Activated CD4-positive, alpha-beta T cell treated with anti-CD3 and anti-CD28 coated beads, Interleukin-2, amount 50 U/mL, for 24 hours (primary cell): ENCODE data around the gene PRR36.
A peak's percentile ranks its signal among the peaks of the same experiment; 100 is the strongest.
"Not testable (repeated sequence)": the region's sequence is repeated elsewhere in the genome, so short reads cannot be mapped to it uniquely, and the experiment has no call there.

Source experiments
- DNase-seq, 2 donors: peaks; one replicate each; pipeline ENCODE4 v3.0.0-alpha.2; 2020; ENCODE audit warnings: low read depth in 1 of 2, low spot score in 1 of 2

PRR36 gene

DNA sequence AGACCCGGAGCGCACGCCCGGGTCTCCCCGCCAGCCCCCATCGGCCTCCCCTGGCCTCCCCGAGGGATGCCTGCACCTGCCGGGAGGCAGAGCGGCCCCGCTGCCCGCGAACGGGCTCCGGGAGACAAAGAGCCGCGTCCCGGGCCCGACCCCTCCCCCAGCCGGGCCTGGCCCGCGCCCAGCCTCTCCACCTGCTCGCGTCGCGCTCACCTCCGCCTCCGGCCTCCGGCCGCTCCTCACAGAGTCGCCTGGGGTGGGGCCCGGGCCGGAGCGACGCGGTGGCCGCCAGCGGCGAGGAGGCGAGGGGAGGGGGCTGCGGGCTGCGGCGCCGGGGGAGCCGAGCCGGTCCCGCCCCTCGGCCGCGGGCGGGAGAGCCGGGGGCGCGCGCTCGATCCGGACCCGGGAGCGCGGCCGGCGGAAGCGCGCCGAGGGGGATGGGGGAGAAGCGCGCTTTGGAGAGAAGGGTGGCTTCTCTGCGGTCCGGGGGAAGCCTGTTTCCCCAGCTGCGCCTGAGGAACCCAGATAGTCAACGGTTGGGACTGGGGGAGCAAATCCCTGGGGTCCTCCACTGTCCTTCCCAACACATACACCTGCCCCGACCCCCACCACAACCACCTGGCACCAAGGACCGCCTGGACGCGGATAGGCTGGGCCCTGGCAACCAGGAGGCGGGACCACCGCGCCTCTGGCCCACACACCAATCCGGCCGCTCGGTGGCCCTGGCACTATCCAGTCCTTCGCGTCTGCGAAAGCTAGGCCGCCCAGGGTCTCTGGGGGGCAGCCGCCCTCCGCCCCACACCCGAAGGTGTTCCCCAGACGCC lies at the start of gene PRR36:
TSS of gene PRR36 (minus strand) at position 315 of the 821 bp plus-strand sequence. CDS start 701 bp downstream, outside the sequence.
- DNase-seq = no peak

DNA sequence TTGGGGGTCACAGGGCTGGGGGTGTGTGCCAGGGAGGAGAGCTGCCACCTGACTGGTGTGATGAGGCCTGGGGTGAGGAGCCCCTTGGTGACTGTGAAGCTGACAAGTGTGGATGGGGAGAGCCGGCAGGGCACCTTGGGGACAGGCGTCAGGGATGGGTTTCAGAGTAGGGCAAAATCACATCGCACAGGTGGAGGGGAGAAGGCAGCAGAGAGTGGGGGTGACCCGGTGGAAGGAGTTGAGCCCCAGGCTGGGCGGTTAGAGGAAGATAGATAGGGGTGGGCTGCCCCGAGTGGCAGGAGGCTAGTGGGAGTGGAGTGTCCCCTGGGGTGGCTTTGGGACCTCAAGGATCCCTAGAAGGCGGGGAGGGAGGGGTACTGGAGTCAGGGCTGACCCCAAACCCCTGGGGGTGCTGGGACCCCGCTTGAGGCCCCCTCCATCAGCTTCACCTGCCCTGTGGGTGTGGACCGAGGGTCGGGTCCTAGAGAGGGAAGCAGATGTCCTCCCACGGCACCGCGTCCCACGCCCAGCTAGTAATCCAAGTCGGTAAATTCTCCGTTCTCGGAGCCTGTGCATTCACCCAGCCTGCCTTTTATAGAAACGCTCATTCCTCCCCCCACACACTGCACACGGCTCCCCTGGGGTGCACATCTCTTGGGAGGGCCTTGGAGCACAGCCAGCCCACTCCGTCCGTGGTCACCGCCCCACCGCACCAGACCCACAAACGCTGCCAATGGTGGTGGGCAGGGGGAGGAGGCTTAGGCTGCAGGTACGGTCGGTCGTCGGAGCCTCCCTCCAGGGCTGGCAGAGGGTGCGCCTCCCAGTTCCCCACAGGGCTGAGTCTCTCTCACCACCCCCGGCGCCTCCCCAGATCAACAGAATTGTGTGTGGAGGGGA lies 49.4 kb upstream of the PRR36 start:
- no peak for DNase-seq

DNA sequence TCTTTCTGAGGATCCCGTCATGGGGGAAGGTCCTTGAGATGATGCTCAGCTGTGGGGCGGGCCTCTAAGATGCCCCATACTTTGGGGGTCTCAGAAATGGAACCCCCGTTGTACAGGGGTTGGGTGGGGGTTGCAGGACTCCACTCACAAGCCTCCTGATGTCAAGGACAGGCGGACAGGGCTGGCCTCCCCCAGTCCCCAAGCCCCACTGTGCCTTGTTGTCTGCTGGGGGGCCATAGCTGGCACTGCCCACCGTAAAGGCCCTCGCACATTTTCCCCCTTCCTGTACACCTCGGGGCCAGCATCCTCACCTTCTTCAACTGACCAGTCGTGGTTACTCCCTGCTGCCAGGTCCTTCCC lies 48.6 kb upstream of the PRR36 start:
- no peak for DNase-seq

DNA sequence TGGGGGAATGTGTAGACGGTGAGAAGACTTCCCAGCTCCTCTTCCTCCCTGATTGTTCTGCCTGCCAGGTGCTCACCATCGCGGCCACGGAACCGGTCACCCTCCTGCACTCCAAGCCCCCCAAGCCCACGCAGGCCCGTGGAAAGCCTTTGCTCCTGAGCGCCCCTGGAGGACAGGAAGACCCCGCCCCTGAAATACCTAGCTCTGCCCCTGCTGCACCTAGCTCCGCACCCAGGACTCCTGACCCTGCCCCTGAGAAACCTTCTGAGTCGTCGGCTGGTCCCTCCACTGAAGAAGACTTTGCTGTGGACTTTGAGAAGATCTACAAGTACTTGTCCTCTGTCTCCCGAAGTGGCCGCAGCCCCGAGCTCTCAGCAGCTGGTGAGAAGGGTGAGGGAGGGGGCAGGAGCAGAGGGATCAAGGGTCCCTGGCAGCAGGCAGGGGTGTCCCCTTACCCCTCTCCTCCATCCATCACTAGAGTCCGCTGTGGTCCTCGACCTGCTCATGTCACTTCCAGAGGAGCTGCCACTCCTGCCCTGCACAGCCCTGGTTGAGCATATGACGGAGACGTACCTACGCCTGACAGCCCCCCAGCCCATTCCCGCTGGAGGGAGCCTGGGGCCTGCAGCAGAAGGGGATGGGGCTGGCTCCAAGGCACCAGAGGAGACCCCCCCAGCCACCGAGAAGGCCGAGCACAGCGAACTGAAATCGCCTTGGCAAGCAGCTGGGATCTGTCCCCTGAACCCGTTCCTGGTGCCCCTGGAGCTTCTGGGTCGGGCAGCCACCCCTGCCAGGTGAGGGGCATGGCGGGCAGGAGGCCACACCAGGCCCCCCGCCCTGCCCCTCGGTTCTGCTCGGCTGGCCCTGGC lies 48.0 kb upstream of the PRR36 start:
- DNase-seq = no peak

DNA sequence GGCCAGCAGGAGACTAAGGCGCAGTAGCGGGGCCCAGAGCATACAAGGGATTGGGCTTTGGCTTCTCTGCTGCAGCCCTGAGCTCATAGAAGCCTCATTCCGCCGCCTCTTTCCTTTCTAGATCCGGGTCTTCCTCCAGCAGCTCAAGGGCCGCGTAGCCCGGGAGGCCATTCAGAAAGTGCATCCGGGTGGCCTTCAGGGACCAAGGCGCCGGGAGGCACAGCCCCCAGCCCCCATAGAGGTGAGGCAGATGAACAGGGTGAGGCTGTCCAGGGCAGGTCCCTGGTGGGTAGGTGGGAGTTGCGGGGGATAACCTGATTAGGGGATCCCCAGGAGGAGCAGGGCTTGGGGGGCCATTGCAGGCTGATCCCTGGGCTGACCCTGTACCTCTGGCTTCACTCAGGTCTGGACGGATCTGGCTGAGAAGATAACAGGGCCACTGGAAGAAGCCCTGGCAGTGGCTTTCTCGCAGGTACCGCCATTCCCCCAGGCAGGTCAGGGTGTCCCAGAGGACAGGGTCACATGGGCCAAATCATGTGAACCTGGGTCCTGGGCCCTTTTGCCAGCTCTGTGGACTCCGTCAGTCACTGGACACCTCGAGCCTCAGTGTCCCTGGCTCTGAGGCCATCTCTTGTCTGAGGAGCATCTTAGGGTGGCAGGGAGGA lies 47.2 kb upstream of the PRR36 start:
- no peak for DNase-seq

DNA sequence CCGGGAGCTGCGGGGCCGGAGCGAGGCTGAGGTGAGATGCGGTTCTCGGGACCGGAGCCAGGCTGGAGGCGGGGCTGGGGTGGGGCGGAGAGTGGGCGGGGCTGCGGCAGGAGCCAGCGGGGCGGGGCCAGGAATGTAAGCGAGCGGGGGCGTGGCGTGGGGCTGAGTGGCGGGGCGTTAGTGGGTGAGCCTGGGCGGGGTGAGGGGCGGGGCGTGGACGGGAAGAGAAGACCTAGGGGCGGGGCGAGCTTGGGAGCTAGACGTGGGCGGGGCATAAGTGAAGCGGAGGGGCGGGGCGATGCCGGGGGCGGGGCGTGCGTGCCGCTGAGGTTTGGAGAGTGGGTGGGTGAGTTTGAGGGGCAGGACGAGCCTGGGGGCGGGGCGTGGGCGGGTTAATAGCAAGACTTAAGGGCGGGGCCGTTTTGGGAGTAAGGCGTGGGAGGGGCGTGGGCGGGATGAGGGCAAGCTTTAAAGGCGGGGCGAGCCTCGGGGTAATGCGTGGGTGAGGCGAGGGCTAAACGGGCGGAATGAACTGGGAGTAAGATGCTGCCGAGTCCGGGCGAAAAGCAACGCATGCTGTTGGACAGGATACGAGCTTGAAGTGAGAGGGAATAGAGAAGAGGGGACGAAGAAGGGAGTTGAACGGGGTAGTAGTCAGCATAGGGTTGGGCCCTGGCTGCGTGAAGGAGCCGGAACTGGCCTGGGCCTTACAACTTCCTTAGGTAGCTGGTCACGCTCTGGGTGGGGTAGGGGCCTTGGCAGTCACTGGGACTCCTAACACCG lies 46.5 kb upstream of the PRR36 start:
- peak; percentile 97 to 99 for DNase-seq

DNA sequence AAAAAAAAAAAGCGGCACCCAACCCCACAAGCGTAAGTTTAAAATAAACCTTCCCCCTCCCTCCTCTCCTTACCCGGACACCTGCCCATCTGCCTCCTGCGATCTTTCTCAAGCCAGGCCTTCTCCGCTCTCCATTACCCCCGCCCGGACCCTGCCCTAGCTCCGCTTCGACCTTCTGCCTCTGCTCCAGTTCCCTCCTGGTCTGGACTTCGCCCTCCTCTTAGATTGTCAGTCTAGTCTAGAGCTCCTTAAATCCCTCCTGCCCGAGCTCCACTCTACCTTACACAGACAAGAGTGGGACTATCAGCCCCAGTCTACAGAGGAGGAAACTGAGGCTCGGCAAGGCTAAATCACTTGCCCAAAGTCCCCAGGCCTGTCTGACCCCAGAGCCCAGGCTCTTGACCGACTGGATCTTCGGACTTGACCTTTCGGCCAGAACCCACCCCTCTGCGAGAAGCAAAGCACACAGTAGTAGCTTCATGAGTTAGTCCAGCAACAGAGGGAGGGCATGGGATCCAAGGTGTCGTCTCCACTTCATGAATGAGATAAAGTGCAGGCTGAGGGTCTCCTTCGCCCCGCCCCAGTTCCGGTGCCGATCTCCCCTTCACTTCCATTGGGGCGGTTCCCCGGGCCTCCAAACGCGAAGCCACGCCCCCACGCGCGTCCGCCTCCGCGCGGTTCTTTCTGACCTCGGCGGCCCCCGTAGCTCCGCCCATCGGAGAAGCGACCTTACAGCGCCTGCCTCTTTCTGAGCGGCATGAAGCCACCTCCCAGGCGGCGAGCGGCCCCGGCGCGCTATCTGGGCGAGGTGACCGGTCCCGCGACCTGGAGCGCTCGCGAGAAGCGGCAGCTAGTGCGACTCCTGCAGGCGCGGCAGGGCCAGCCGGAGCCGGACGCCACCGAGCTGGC lies 45.7 kb upstream of the PRR36 start, which contains the start of gene SNAPC2:
TSS of gene SNAPC2 (plus strand) at position 729 of the 909 bp plus-strand sequence. CDS start at position 758, 29 bp downstream.
- peak; percentile 95 to 96 for DNase-seq

DNA sequence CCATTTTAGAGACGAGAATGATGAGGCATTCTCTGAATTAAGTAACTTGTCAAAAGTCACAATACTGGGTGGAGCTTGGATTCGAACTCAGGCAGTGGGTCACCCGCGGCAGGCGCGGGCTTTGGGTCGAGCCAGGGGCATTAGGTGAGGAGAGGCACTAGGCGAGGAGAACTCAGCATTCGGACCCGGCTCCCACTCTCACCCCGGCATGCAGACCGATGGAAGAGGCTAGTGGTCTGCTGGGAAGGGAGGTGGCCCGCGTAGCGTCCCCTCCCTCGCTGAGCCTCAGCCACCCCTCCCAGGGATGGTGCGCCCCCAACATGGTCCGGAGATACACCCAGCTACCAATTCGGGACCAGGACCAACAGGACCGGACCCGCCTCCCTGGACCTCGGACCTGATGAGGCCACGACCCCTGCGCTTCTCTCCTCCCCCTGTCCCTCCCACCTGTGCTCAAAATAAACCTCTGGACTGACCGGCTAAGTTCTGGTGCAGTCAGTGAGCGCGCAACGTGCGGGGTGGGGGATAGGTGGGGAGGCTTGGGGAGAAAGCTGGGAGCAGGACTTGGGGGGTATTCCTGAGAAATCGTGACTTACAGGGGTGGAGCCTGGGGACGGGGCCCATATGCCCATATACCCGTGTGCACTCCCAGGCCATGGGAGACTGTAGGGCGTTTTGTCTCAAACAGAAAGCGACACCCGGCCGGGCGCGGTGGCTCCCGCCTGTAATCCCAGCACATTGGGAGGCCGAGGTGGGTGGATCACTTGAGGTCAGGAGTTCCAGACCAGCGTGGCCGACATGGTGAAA lies 44.6 kb upstream of the PRR36 start:
- DNase-seq = no peak

DNA sequence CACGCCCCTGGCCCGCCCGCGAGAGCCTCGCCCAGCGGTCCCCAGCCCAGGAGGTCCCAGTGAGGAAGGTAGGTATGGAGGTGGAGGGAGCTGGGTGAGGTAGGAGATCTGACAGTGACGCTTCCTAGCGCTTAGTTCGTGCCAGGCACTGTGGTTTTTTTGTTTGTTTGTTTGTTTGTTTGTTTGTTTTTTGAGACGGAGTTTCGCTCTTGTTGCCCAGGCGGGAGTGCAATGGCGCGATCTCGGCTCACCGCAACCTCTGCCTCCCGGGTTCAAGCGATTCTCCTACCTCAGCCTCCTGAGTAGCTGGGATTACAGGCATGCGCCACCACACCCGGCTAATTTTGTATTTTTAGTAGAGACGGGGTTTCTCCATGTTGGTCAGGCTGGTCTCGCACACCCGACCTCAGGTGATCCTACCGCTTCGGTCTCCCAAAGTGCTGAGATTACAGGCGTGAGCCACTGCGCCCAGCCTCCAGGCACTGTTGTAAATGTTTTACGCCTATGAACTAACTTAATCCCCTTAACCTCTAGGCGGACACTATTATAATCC lies 43.9 kb upstream of the PRR36 start:
- DNase-seq = not testable (repeated sequence)

DNA sequence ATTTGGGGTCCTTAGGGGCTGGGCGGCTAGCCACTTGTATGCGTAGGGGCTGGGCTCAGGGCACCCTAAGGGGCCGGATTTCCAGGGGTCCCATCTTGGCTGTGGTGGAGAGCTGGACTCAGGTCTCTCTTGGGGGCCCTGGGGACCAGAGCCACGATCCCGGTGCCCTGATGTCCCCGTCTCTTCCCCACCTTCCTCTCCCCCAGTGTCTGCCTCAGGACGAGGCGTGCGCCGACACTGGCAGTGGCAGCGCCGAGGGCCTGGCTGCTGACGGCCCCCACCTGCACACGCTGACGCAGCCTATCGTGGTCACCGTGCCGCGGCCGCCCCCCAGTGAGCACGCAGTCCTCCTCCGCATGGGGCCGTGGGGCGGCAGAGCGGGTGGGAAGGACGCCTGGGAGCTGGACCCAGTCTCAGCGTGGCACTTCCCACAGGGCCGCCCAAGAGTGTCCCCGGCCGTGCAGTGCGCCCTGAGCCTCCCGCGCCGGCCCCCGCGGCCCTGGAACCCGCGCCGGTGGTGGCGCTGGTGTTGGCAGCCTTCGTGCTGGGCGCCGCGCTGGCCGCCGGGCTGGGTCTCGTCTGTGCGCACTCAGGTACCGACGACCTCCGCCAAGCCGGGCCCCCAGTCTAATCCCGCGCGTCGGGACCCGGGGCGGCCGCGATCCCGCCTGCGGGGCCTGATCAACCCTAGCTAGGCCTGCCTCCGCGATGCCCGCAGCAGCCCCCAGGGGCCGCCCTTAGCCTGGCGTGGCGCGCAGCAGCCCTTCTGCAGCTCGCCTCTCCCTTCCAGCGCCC lies 43.3 kb upstream of the PRR36 start:
- DNase-seq = no peak

DNA sequence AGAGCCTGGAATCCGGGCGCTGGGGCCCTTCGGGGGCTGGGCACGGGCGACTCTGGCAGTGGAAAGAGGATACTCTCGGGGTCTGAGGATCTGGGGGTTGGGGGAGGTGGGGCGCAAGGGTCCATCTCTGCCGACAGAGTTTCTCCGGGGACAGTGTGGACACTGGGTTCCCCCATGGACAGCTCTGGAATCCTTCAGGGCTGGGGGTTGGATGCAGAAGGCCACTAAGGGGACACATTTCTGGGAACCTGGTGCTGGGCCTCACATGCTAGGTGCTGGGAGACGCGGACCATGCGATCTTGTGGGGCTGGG lies 42.7 kb upstream of the PRR36 start:
- no peak for DNase-seq

DNA sequence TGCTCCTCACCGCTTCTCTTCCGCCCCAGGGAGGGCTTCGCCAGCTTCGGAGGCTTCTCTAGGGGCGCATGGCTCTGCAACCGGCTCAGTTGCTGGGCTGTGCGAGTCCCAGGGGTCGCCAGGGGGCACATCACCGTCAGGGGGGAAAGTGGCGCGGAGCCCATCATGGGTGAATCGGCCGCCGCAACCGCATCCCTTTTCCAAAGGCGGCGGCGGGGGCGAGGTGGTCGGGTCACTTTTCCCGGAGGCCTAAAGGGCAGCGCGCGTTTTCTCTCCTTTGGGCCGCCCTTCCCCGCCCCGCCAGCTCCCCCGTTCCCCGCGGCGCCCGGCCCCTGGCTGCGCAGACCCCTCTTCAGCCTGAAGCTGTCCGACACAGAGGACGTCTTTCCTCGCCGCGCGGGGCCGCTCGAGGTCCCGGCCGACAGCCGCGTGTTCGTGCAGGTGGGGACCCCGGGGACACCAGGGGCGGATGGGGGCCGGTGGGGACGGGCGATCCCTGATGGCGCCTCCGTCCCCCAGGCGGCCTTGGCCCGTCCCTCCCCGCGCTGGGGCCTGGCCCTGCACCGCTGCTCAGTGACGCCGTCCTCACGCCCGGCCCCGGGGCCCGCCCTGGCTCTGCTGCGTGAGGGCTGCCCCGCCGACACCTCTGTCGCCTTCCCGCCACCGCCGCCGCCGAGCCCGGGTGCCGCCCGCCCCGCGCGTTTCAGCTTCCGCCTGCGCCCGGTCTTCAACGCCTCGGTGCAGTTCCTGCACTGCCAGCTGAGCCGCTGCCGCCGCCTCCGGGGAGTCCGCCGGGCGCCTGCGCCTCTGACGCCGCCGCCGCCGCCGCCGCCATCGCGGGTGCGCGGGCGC lies 42.1 kb upstream of the PRR36 start:
- DNase-seq = peak in 1 of 2 donors; percentile 46

DNA sequence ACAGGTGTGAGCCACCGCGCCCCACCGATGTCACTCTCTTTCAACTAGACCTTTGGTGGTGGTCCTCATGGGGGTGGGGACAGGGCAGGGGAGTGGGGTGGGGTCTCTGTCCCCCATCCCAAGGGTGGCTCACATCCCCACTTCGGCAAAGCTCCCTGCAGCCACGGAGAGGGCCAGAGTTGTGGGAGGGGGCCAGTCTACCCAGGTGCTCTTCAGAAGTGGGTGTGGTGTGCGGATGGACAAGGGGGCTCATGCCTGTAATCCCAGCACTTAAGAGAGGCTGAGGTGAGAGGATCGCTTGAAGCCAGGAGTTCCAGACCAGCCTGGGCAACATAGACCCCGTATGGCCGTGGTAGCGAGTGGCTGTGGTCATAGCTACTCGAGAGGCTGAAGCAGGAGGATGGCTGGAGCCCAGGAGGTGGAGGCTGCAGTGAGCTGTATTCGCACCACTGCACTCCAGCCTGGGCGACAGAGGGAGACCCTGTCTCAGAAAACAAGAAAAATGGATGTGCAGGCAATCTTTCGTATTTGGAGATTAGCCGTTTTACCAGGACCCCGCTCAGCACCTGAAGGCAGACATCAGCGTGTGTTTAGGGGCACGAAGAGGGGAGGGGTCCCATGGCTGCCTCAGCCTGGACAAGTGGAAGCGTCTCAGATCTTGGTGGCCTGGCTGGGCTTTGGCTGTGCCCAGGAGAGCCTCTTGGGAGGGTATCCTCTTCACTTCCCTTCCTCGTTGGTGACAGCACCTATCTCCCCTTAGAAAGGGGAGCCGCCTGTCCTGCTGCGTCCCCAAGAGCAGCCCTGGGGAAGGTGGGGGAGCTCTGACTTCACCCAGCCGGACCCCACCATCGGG lies 41.3 kb upstream of the PRR36 start:
- no peak for DNase-seq

DNA sequence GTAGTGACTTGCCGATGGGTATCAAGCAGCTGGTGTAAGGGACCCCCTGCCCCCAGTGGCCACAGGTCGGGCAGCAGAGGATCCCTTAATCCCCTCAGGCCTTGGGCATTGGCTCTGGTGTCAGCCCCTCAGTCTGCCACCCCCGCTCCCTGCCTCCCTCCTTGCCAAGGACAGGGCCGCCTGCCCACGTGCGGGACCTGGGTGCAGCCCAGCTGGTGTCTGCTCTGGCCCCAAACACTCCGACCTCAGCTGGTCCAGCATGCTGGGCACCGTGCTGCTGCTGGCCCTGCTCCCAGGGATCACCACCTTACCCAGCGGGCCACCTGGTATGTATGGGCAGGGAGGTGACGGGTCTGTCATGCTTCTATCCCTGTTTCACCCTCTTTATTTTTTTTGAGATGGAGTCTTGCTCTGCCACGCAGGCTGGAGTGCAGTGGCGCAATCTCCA lies 40.4 kb upstream of the PRR36 start, which contains the start of gene TGFBR3L:
TSS of gene TGFBR3L (plus strand) at position 233 of the 448 bp plus-strand sequence.
- DNase-seq = no peak

DNA sequence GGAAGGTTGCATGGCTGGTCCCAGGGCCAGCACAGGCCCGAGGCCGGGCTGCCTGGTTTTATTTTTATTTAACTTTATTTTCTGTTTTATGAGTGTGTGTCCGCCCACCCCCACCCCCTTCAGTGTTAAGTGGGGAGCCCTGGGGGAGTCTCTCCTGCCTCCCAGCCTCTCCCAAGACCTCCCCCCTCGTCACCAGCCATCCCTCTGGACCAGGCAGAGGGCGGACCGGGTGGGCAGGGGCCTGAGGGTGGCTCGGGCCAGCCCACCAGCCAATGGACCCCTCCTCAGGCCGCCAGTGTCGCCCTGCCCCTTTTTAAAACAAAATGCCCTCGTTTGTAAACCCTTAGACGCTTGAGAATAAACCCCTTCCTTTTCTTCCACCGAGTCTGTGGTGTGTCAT lies 39.9 kb upstream of the PRR36 start:
- DNase-seq = no peak
